Stimulated activated CD8-positive, alpha-beta memory T cell treated with anti-CD3 and anti-CD28 coated beads, Interleukin-2, amount 100 ng/mL, for 1 hour (primary cell): ENCODE data around the gene CLPTM1L.
"Not testable (repeated sequence)": the region's sequence is repeated elsewhere in the genome, so short reads cannot be mapped to it uniquely, and the experiment has no call there.

Experiments used
- DNase-seq, 2 donors: peaks; one replicate each; pipeline ENCODE4 v3.0.0-alpha.2; 2020; ENCODE audit warnings: low read depth in 2 of 2

Gene CLPTM1L

DNA sequence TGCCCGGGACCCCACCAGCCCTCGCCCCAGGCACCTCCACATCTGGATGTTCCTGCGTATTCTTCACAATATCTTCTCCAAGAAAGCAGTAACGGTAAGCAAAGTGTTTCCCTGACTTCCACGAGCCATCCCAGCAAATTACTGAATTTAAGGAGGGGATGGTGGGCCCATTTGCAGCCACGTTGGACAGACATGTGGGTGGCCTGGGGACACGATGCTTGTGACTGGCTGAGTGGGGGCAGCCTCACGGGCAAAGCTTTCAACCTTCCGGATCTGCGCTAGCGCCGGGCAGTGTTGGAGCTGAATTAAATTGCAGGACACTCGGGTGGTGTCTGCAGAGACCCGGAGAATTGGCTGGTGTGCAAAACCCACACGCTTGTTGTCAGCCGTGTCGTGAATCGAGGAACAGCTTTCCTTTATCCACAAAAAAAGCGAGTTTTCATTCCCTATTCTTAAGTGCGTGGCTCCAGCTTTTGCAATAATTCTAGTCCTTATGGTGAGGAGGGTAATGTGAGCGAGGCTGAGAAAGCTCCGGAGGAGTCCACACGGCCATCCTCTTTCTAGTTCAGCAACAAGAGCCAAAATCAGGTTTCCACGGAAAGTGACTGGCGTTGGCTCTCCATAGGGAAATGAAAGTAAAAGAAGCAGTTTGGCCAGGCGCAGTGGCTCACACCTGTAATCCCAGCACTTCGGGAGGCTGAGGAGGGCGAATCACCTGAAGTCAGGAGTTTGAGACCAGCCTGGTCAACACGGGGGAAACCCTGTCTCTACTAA lies 17.5 kb upstream of the CLPTM1L start:
- DNase-seq: no peak

DNA sequence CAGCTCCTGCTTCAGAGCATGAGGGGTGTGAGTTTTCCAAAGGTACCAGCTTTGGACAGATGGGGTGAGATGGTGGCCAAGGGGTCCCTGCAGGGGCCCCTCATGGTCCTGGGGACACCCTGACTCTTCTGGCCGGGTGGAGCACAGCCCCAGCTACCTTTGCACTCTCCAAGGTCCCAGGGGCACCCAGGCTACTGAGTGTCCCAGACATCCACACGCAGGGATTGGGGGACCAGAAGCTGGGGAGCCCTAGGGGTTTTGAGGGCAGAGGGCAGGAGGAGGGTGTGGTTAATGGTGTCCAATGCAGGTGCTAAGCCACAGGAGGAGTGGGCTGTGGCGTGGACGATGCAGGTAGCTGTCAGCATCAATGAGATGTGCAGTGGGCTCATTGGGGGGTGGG lies 16.0 kb upstream of the CLPTM1L start:
- no peak for DNase-seq

GRCh38 chr5:1360367-1360766 lies 15.5 kb upstream of the CLPTM1L start:
- DNase-seq: not testable (repeated sequence)

DNA sequence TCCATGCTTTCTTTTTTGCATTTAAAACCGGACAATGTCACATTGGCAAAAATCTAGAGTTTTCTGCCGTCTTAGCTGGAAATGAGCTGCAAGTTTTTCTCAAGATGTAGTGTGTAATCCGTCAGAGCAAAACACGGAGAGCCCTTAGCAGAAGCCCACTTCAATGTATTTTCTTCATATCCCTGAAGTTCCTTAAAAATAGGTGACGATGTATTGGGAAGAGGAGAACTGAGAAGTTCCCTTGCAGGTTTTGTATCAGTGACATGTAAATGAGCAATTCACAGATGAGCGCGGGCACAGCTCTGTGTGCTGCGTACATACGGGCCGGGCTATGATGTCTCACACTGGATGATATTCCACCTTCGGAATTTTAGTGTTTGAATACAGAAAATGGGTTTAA lies 14.8 kb upstream of the CLPTM1L start:
- no peak for DNase-seq

GRCh38 chr5:1359031-1359645 lies 14.2 kb upstream of the CLPTM1L start:
- DNase-seq: no peak

DNA sequence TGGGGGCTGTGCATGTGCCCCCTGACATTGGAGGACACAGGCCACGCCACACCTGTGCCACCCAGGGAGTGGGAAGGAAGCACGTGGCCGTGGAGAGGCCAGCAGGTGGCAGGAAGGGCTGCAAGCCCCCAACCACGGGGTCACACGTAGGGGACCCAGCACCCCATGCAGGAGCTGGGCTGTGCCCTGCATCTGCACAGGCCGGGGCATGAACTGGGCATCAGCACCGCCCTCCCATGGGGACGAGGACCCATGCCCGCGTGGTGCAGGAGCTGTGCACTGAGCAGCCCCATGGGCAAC lies 13.8 kb upstream of the CLPTM1L start:
- DNase-seq: no peak

DNA sequence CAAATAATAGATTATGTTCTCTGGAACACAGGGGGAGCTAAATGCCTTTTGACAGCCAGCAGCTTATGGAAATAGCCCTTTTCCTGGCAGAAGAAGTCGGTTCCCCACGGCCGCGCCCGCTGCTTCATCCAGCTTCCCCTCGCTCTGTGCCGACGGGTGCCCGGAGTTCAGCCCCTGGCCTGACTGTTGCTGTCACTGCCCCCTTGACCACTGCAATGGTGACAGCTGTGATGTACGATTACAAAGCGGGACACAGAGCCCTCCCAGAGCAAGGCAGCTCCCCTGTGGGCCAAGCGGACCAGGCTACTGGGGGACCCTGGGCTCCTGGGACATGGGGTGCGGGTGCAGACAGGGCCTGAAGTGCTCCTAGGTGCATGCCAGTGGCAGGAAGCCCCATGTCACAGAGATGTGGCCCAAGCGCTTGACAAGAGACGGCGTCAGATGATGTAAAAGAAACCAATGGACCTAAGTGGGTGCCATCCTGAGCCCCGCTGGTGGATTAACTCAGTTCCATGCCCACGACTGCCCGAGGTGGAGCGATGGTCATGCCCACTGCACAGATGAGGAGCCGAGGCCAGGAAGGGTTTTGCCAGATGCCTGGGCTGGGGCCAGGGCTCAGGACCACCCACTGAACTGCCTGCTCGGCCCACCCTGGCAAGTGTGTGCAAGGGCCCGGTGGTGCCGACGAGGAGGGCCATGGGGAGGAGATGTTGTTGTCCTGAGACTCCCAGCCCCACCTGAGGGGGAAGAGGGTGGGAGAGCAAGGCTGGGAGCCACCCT lies 13.2 kb upstream of the CLPTM1L start:
- DNase-seq: no peak

DNA sequence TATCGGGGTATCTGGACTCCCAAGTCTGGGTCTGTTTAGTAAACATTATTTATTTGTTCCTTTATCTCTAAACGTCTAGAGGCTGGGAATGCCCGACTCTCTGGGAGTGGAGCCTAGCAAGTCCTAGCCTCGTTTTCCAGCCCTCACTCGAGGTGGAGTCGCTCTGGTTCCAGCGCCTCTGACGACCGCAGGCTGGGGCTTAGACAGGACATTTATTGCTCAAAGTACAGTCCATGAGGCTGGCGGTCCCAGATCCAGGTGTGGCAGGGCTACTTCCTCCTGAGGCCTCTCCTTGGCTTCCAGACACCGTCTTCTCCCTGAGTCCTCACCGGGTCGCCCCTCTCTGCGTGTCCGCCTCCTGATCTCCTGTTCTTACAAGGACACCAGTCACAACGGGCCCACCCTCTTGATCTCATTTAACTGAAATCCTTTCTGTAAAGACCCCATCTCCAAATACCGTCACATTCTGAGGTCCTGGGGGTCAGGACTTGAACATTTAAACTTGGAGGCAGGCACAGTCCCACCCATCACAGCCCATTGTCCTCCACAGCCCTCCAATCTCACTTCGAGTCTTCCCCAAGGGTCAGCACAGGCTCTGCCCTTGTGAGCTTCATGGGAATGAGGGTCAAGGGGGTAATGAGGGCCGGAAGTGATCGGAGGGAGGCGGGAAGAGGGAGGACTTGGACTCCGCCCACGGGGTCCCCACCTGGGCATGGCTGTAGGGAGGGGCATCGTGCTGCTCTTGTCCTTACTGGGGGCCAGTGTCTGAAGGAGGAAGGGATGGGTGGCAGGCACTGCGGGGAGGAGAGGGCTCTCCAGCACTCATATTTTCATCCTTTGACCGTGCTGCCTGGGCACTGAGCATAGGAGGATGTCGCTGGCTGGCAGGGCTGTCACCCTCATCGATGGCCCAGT lies 12.2 kb upstream of the CLPTM1L start:
- no peak for DNase-seq

- no peak for DNase-seq
Measured at GRCh38 chr5:1354576-1354975, 9.7 kb upstream of the CLPTM1L start.

DNA sequence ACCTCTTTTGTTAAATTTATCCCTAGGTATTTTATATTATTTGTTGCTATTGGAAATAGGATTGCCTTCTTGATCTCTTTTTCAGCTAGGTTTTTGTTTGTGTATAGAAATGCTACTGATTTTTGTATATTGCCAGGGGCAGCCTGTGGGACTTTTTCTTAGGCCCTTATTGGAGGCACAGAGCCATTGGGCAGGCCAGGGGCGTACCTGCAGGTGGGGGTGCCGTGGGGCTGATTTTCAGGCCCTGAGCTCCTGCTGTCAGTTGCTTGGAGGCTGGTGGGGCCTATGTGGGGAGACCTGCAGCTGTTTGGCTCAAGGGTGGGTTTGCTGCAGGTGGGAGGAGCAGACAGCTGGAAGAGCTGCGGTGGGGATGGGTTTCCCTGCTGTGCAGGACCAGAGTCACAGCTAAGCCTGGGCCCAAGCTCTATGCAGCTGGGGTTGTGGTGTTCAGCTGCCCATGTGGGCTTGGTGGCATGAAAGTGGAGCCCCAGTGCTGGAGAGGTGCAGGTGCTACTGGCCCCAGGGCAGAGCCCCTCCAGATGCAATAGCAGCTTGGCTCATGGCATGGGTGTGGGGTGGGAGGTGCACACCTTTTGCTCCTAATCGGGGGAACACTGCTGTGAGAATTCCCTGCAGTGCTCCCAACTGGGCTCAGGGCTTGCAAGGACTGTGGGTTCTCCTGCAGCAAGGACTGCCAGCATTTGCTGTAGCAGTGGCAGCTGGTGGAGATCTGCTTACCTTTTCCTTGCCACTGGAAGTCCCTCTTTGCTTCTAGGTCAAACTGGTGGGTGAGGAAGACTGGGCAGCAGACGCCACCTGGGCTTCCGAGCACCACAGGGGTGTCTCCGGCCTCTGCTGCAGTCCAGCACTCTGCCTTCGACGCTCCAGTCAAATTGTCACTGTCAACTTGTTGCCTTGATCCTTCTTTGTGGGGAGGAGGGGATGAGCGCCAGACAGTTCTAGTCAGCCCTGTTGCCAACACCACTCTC lies 7.6 kb upstream of the CLPTM1L start:
- DNase-seq: no peak

DNA sequence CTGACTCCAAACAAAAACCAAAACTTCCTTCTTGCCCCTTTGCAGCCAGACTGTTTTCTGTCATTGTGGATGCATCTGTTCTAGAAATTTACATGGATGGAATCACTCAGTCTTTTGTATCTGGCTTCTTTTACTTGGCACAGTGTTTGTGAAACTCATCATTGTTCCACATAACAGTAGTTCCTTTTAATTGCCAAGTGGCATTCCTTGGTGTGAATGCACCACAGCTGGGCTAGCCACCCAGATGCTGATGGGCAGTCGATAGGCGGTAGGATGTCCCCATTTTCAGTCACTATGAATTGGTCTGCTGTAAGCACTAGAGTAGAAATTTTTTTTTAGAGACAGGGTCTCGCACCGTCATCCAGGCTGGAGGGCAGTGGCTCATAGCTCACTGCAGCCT lies 6.3 kb upstream of the CLPTM1L start:
- DNase-seq: no peak

DNA sequence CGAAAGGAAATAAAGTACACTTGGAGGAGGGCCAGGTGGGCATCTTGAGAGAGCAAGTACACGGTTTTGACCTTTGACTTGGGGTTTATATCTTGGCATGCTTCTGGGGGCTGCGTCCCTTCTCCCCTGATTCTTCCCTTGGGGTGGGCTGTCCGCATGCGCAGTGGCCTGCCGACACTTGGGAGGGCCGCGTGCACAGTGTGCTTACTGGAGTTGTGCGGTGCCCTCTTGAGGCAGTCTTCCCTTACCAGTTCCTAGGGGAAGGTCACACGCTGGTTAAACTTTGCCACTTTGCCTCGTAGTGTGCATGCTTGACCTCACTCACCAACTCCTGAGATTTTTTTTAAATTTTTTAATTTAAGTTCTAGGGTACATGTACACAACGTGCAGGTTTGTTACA lies 4.3 kb upstream of the CLPTM1L start:
- no peak for DNase-seq

DNA sequence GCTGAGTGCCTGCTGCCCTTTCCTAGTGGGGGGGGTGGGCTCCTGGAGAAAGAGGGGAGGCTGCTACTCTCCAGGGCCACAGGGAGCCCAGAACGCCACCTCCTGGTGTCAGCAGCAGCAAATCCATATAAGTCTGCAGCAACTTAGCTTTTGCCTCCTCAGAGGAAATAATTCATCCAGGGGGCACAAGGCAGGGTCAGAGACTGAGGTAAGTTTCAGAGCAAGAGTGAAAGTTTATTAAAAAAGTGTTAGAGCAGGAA lies 4.0 kb upstream of the CLPTM1L start:
- DNase-seq: no peak

- DNase-seq: no peak
Measured at GRCh38 chr5:1347571-1347970, 2.7 kb upstream of the CLPTM1L start.

DNA sequence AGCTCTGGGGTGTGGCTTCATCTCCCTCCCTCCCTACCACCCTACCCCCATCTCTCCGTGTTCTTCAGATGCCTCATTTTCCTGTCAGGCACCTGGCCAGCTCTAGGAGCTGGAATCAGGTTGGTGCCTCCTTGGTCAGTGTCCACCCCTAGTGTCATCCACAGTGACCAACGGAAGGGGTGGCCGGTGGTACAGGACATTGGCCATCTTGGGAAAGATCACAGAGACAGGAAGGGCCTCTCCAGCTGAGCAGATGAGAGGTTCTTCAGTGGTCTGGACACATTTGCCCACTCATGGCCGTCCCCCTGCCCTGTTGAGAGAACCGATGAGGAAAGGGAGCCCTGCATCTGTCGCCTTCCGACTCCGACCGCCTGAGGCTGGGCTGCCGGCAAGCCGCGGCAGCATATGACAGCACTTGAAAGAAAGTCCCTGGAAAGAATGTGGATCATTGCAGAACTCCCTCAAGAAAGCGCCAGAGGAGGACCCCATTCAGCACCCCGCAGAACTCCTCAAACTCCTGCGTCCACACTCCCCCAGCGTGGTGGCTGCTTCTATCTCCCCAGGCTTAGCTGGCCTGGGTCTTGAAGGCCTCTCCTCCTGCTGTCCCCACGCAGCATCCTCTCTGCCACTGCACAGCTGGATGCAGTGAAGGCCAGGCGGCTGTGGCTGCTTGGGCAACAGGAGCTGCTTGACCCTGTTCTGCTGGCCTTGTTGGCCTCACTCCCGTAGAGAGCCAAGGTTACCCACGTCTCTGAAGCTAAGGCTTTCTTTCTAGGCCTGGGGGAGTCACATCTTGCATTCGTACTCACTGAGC lies 1.9 kb upstream of the CLPTM1L start:
- no peak for DNase-seq

DNA sequence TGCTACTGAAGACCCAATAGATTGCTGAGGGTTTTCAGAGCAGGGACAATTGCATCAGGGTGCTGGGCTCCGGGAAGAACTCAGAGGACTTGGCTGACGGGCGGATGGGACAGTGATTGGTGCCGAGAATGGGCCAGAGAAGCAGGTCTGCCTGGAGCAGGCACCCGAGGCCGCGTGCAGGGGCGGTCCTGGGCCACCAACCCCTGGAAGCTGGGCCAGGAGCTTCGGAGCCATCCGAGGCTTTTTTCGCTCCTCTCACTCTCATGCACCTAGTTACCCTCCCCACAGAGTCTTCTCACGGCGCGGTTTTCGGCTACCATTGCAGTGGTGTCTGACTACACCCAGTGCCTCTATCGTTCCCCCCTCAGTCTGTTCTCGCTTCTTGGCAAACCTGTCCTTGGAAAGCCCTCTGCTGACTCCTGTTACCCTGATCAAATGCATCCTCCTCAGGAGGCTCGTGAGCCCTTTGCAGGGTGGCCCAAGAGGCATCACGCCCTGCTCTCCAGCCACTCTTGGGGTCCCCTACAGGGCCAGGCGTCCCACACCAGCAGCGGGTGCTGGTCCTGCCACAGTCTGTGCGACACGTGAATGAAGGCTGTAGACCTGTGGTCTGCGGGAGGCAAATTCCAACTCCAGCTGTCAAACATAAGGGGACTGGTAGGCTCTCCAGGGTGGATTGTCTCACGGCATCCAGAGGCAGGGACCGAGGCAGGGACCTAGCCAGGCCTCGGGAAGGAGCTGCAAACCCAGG lies 1.2 kb upstream of the CLPTM1L start:
- DNase-seq: no peak

GRCh38 chr5:1343931-1344901 lies 683 bp downstream of the CLPTM1L start:
- DNase-seq: no peak

DNA sequence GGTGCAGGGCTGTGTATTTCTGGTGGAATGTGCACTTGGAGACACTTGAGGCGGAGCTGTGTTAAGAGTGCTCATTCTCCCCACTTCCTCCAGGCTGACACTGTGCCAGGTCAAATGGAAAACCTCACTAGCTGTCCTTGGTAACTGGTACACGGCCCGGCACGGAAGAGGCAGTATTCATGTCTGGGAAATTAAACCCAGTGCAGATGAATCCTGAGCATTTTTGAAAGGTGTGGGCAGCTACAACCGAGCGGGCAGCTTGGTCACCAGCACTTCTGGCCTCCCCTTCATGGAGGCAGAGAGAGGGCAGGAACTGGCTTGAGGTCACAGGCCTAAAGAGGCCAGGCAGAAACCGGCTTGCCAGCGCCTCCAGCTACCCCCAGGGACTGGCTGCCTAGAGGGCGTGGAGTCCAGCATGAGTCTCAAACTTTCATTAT lies 1.6 kb downstream of the CLPTM1L start:
- no peak for DNase-seq
